BJ (cell line): ENCODE measurements around the gene INSC. TPM values are rescaled to one million over a fixed set of nuclear protein-coding genes. Genes with fewer than 3 reads are reported as not detected.

Experiments
- CTCF ChIA-PET: fragments of 350-600 bp; formaldehyde crosslinking; extraction: SDS; loops from one replicate; lab custom pipeline; 2021; ENCODE audit warnings: antibody characterized with exemption, inconsistent platforms; lab: Yijun Ruan, JAX
- POLR2A ChIA-PET: fragments of 300-600 bp; sonication (Branson Sonifier 250); formaldehyde crosslinking; extraction: SDS; loops from one replicate; lab custom pipeline; 2021; ENCODE audit warnings: antibody characterized with exemption; lab: Charles Lee
- DNase-seq: peaks from one replicate; pipeline ENCODE4 v3.0.0-alpha.2; 2011; ENCODE audit warnings: low read depth
- H3K27me3 ChIP-seq: 2 replicates; pipeline ENCODE4 v1.6.0; 2011; ENCODE audit warnings: low read length; ENCODE audit not compliant: control insufficient read depth, insufficient read depth
- H3K36me3 ChIP-seq: 2 replicates; pipeline ENCODE4 v1.5.1; 2011; ENCODE audit warnings: low read length; ENCODE audit not compliant: control insufficient read depth, insufficient read depth
- H3K4me3 ChIP-seq: 2 replicates; pipeline ENCODE4 v1.5.1; 2011; ENCODE audit warnings: low read depth, mild to moderate bottlenecking, control low read depth, low read length
- polyA plus RNA-seq: library from polyadenylated mRNA; depleted of rRNA; stranded (reverse); fragments of >200 nt; gene quantifications from 2 replicates; pipeline ENCODE4 v1.2.3, GENCODE V29; 2011
- TF ChIP-seq, protein P1 (sequence below): IDR thresholded peaks from 2 replicates; pipeline ENCODE4 v1.5.1; 2011; ENCODE audit warnings: low read depth, mild to moderate bottlenecking, control low read depth, inconsistent platforms, low read length, moderate library complexity; ENCODE audit not compliant: insufficient read depth

Gene INSC
- polyA plus RNA-seq, 1 experiment: 0.10 TPM

DNA sequence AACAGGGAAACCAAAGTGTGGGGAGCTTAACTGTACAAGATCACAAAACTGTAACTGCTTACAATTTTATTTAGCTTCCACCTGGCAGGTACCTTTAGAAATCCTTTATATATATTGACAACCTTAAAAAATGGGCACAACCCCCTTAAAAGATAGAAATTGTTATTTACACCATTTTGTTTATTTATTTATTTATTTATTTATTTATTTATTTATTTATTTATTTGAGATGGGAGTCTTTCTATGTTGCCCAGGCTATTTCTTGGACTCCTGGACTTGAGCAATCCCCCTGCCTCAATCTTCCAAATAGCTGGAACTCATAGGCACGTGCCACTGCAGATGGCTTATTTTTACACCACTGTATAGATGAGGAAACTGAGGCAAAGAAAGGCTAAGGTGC is 74.5 kb downstream of the INSC start:
- CTCF ChIA-PET: interaction anchor here (1.5 to 2.3 kb wide), 4 partner anchors 17 to 281 kb away, joined by 3 to 10 read pairs (median 4); no protein-coding TSS in a partner anchor
- Histone ChIP-seq H3K4me3 (no peak overlapping the region), H3K27me3 (no peaks in the 10 kb centered on the region), H3K36me3 (no peaks in the 10 kb centered on the region)
- DNase-seq: no peak
- POLR2A ChIA-PET: no interaction called here
- TF ChIP-seq, protein P1, sequence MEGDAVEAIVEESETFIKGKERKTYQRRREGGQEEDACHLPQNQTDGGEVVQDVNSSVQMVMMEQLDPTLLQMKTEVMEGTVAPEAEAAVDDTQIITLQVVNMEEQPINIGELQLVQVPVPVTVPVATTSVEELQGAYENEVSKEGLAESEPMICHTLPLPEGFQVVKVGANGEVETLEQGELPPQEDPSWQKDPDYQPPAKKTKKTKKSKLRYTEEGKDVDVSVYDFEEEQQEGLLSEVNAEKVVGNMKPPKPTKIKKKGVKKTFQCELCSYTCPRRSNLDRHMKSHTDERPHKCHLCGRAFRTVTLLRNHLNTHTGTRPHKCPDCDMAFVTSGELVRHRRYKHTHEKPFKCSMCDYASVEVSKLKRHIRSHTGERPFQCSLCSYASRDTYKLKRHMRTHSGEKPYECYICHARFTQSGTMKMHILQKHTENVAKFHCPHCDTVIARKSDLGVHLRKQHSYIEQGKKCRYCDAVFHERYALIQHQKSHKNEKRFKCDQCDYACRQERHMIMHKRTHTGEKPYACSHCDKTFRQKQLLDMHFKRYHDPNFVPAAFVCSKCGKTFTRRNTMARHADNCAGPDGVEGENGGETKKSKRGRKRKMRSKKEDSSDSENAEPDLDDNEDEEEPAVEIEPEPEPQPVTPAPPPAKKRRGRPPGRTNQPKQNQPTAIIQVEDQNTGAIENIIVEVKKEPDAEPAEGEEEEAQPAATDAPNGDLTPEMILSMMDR: no peak

DNA sequence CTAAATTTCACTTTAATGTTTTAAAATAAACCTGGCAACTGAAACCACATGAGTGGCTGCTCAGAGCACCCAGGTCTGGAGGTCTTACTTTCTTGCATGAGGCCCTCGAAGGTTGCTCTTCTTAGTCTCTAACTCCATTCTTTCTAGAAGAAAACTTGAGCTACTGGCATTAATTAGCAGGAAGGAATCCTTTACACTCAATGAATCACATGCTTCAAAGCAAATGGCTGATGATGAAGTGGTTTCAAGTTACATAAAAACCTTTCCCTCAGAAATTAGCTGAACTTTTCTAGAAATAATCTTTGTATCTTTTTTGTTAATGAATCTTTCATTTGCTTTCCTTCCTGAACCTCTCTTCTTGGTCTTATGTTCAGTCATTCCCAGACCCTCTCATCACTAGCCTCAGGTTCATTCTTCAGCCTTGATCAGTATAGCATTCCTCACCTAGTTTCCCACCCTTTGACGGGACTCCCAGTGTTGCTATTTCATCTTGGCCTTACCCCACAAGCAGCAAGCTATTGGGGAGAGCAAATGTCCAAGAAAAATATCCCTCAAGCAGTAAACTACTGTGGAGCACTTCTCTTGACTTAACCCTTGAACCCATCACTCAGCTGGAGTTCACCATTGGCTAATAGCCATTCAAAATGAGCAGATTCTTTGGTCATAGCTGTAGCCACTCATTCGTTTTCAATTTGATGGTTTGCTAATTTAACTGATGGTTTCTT is 75.1 kb downstream of the INSC start:
- H3K4me3 ChIP-seq: no peak overlapping the region
- DNase-seq: no peak
- TF ChIP-seq, protein P1: no peak
- no peaks in the 10 kb centered on the region for H3K27me3 ChIP-seq
- ChIA-PET POLR2A (interaction anchor here (0.6 kb wide), 1 partner anchor 8 kb away, joined by 3 read pairs; no protein-coding TSS in a partner anchor), CTCF (interaction anchor here (1.3 to 2.3 kb wide), 5 partner anchors 16 to 282 kb away, joined by 3 to 10 read pairs (median 3); no protein-coding TSS in a partner anchor)
- no peaks in the 10 kb centered on the region for H3K36me3 ChIP-seq

DNA sequence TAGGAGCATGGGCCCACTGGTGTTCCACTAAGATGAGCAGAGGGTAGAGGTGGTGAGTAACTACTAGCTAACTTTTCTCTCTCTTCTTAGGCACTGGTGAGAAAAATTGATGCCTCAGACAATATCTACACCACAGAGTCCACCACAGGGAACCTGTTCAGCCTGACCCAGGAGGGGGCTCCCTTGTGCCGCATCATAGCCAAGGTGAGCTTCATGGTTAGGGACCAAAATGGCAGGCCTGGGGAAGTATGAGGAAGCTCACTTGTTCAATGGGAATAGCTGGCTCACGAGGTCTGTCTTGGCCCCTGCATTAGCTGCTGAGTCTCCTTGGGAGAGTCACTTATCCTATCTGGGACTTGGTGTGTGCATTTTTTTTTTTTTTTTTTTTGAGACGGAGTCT is 75.9 kb downstream of the INSC start:
- DNase-seq: no peak
- H3K4me3 ChIP-seq: no peak overlapping the region
- no peaks in the 10 kb centered on the region for H3K27me3 ChIP-seq
- TF ChIP-seq, protein P1: no peak
- H3K36me3 ChIP-seq: no peaks in the 10 kb centered on the region
- ChIA-PET CTCF (interaction anchor here (1.3 to 2.3 kb wide), 3 partner anchors 15 to 32 kb away, joined by 3 to 10 read pairs (median 4); no protein-coding TSS in a partner anchor), POLR2A (no interaction called here)

- CTCF ChIA-PET: no interaction called here
- Histone ChIP-seq H3K4me3 (no peak overlapping the region), H3K36me3 (no peaks in the 10 kb centered on the region), H3K27me3 (no peaks in the 10 kb centered on the region)
- TF ChIP-seq, protein P1: no peak
- POLR2A ChIA-PET: no interaction called here
- no peak for DNase-seq
Observed at GRCh38 chr11:15192005-15192556, 77.4 kb downstream of the INSC start.
